HG03064 (cell line): ENCODE results near the gene LYRM2.

Experiments used
- ATAC-seq: cut with Tn5 transposase; IDR thresholded peaks from one replicate; pipeline ENCODE4 v1.9.1; 2021; ENCODE audit warnings: low read depth; ENCODE audit not compliant: unreplicated experiment

Gene LYRM2, protein sequence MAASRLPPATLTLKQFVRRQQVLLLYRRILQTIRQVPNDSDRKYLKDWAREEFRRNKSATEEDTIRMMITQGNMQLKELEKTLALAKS

DNA sequence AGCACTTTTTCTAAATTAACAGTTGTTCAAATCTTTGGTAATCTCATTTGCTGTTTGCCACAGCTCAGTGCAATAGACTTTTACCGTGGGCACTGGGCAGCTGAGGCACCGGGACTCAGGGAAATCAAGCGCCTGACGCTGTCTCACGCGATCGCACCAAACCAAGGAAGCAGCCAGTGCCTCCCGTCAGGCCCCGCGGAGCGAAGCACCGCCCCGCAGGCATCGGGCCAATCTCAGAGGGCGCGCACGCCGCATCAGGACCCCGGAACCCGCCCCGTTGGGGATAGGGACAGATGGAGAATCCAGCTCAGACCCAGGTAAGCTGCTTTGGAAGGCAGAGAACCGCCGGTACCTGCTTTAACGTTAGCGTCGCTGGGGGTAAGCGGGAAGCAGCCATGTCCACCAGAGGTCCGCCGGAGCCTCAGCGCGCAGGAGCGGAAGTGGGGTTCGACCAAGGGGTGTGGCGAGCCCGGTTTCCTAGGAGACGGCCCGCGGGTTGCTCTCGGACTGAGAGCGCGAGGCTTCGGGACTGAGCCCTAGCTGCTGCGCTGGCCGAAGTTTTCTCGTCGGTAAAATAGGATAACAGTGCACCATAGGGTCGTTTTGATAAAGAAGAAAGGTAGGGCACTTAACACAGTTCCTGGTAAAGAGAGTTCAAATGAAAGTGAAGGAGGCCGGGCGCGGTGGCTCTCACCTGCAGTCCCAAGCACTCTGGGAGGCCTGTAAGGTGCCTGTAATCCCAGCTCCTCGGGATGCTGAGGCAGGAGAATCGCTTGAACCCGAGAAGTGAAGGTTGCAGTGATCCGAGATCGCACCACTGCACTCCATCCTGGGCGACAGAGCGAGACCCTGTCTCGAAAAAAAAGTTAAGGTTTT is at the start of gene LYRM2:
Gene LYRM2 (minus strand): TSS at position 428 of the 876 bp plus-strand sequence. CDS start 31 bp downstream, at position 397.
- peak; percentile 99 for ATAC-seq

DNA sequence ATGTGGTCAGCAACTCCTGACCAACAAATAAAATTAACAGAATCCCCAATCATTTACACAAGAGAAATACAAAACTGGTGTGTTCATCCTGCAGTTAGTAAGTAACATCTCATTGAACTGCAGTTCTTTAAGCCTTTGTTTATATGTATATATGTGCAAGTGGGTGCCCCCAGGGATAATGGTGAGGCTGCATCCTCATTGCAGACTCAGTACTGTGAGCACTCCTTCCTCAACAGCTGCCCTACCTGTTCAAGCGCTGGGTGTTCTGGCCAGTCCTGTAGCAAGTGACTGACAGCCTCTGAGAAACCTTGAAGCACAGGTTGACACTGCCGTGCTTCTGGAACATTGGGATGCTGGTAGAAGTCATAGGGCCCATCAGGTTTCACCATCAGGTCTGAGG is 49.8 kb upstream of the LYRM2 start:
- no peak for ATAC-seq

GRCh38 chr6:89685311-89685710 is 46.8 kb upstream of the LYRM2 start:
- no peak for ATAC-seq

GRCh38 chr6:89682991-89683390 is 44.4 kb upstream of the LYRM2 start:
- no peak for ATAC-seq

GRCh38 chr6:89681983-89682564 is 43.5 kb upstream of the LYRM2 start:
- ATAC-seq, result no peak

DNA sequence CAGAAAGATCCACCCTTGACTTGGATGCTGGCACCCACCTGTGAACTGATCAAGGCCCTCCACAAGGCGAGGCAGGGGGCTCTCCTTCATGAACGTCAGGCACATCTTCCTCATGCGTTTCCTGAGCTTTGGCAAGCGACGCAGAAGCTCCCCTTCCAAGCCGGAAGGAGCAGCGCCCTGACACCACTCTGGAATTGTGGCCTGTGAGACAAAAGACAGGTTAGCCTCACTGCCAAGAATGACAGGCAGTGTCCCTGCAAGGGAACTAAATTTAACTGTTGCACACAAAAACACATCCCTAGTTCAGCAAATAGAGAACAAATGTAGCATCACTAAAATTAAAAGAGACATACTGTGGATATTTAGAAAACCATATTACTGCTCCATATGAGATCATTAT is 42.0 kb upstream of the LYRM2 start:
- no peak for ATAC-seq

DNA sequence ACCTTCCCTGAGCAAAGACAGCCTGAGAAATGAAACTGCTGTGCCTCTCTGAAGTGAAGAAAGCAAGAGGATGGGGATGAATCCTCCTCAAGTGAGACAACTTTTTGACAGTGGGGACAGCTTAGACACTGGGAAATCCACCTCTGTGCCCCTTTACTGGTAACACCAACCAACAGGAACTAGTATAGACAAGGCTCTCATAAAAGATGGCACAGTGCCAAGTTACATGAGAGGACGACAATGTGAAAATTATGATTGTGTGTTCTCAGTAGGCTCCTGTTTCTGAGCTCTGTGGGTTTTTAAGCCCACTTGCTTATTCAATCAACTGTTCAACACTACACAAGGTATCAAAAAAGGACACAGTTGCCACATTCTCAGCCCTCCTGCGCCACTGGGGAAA is 41.6 kb upstream of the LYRM2 start:
- no peak for ATAC-seq

- ATAC-seq, result no peak
These were observed 40.9 kb upstream of the LYRM2 start for GRCh38 chr6:89679215-89680120.

- ATAC-seq, result no peak
These were observed 40.0 kb upstream of the LYRM2 start for GRCh38 chr6:89678531-89678930.

DNA sequence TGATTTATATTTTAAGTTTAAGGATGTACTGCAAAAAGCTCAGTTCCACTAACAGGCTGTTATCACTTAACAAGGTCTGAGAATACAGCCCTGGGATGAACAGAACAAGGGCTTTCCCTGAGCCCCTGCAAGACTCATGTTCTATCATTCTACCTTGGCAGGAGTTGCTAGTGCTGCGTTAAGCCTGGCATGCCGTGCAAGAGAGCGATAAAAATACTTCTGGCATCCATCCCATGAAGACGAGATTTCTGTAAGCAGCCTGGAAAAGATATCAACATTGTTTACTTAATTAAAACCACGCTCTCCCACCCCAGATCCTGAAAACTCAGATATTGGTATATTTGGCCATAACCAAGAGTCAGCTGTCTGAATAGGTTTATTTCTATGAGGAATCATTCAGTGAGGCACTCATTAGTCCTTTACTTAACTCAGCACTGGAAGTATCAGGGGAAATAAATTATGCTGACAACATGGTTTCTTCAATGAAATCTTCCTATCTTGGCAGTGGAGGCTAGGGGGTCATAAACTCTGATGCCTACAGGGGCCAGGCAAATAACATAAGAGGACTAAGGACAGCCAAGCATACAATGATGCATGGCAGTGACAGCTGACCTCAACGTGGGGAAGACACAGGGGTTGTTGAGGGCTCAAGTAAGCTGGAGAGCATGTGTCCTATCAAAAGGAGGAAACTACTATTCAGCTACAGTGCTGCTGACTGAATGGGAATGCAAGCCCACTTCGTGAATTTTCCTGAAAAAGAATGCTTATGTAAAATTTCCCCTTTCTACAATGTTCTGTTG is 37.6 kb upstream of the LYRM2 start:
- no peak for ATAC-seq

GRCh38 chr6:89670935-89671565 is 32.5 kb upstream of the LYRM2 start:
- ATAC-seq, result no peak

- ATAC-seq, result no peak
These were observed 30.5 kb upstream of the LYRM2 start for GRCh38 chr6:89669002-89669401.

DNA sequence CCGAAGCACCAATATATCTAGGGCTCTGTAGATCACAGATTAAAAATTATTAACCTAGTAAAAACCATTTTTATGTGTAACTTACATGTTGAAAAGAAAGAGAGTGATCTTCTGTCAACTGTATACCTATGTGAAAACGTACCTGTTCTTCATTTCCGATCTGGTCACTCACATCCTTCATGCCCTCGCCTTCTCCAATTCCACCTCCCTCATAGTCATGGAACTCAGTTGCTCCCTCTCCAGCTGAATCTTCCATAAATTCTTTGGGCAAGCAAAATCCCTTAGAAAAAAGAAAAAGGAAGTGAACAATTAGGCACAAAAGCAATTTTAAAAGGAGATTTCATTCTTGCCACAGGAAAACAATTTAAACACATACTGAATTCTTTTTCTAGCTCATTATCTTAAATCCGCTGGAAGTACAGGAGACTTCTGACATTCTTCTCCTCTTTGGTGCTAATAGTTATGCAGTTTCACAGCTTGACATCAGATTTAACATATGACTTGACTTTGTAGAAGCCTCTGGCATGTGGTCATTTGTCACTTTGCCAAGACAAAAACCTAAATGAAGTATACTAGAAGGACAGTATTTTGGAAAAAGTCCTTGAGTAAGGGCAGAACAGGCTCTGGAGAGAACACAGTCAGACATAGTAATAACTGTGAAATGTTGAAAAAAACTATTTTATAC is 29.5 kb upstream of the LYRM2 start:
- ATAC-seq, result no peak

- no peak for ATAC-seq
These were observed 24.2 kb upstream of the LYRM2 start for GRCh38 chr6:89662659-89663223.

GRCh38 chr6:89661559-89661958 is 23.0 kb upstream of the LYRM2 start:
- ATAC-seq, result no peak

GRCh38 chr6:89660981-89661380 is 22.4 kb upstream of the LYRM2 start:
- ATAC-seq, result no peak

- no peak for ATAC-seq
These were observed 19.1 kb upstream of the LYRM2 start for GRCh38 chr6:89657445-89658158.

DNA sequence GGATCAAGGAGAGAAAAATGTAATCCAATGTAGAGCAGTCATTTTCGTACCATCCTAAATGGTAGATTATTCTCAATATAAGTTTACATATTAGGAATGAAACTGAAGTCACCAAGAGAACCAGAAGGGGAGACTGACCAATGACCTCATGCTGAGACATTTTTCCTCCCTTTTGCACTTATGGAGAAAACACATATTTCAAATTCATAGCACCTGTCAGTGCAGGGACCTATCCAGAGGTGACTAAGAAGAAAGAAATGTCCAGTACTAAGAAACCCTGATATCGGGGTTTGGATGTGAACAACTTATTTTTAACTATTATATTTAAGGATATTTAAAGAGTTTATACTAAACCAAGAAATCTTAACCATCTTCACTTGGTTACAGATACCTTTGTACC is 16.6 kb upstream of the LYRM2 start:
- no peak for ATAC-seq
